DOHH2 (cell line): ENCODE data around the gene ERVK3-1.

Experiments
- H3F3A ChIP-seq: fragments of 200-600 bp; sonication (generic), shearing (Covaris generic); 2 replicates; pipeline ENCODE4 v1.6.0; 2016; ENCODE audit warnings: antibody characterized with exemption, mild to moderate bottlenecking; ENCODE audit not compliant: control insufficient read depth, insufficient read depth
- H3K27ac ChIP-seq: fragments of 200-600 bp; sonication (generic); 2 replicates; pipeline ENCODE4 v1.5.1; 2014; ENCODE audit warnings: low read depth, mild to moderate bottlenecking, low read length, moderate library complexity
- H3K27me3 ChIP-seq: fragments of 200-600 bp; sonication (generic); 2 replicates; pipeline ENCODE4 v1.6.1; 2014; ENCODE audit warnings: mild to moderate bottlenecking, low read length, mixed read lengths; ENCODE audit not compliant: control insufficient read depth
- H3K36me3 ChIP-seq: fragments of 200-600 bp; sonication (generic); 2 replicates; pipeline ENCODE4 v1.6.1; 2014; ENCODE audit warnings: mild to moderate bottlenecking, low read length, moderate library complexity, mixed read lengths; ENCODE audit not compliant: control insufficient read depth
- H3K4me1 ChIP-seq: fragments of 200-600 bp; sonication (generic); 2 replicates; pipeline ENCODE4 v1.6.1; 2014; ENCODE audit warnings: mild to moderate bottlenecking, low read length, mixed read lengths; ENCODE audit not compliant: control insufficient read depth
- H3K4me2 ChIP-seq: fragments of 200-600 bp; sonication (generic); 2 replicates; pipeline ENCODE4 v1.6.0; 2014; ENCODE audit warnings: mild to moderate bottlenecking, low read length, moderate library complexity
- H3K4me3 ChIP-seq: fragments of 200-600 bp; sonication (generic); 2 replicates; pipeline ENCODE4 v1.5.1; 2014; ENCODE audit warnings: mild to moderate bottlenecking, low read length, mixed read lengths
- H3K79me2 ChIP-seq: fragments of 200-600 bp; sonication (generic); 2 replicates; pipeline ENCODE4 v1.6.1; 2014; ENCODE audit warnings: mild to moderate bottlenecking, low read length, mixed read lengths; ENCODE audit not compliant: control insufficient read depth
- H3K9me2 ChIP-seq: fragments of 200-600 bp; sonication (generic); replicated peaks from 2 replicates; pipeline ENCODE4 v1.6.1; 2014; ENCODE audit warnings: mild to moderate bottlenecking, low read length, mixed read lengths; ENCODE audit not compliant: control insufficient read depth
- H3K9me3 ChIP-seq: fragments of 200-600 bp; sonication (generic); 2 replicates; pipeline ENCODE4 v1.6.1; 2014; ENCODE audit warnings: antibody characterized with exemption, low read length, mixed read lengths; ENCODE audit not compliant: control insufficient read depth, insufficient read depth
- H4K20me1 ChIP-seq: fragments of 200-600 bp; sonication (generic); 2 replicates; pipeline ENCODE4 v1.6.0; 2014; ENCODE audit warnings: low read depth, mild to moderate bottlenecking, antibody characterized with exemption, low read length, moderate library complexity; ENCODE audit not compliant: control insufficient read depth, insufficient read depth
- CTCF ChIP-seq: fragments of 200-600 bp; sonication (generic); IDR thresholded peaks from one replicate; pipeline ENCODE4 v1.5.1; 2014; ENCODE audit warnings: antibody characterized with exemption, mild to moderate bottlenecking, low read depth, low read length; ENCODE audit not compliant: poor library complexity, severe bottlenecking
- EZH2phosphoT487 ChIP-seq: fragments of 200-600 bp; sonication (generic); IDR thresholded peaks from 2 replicates; pipeline ENCODE4 v1.6.1; 2017; ENCODE audit warnings: borderline replicate concordance, mild to moderate bottlenecking, antibody characterized with exemption, low read length, moderate library complexity, mixed read lengths

ERVK3-1 gene

GRCh38 chr19:58311345-58311865 lies 6.2 kb downstream of the ERVK3-1 start:
- Histone ChIP-seq H4K20me1 (no peaks in the 10 kb centered on the region), H3K27me3 (no peaks in the 10 kb centered on the region), H3K9me3 (peaks cover 47% of the 10 kb centered on the region), H3K36me3 (peaks cover 83% of the 10 kb centered on the region), H3K79me2 (peaks cover 39% of the 10 kb centered on the region), H3K27ac (no peak overlapping the region), H3F3A (no peaks in the 10 kb centered on the region), H3K4me3 (no peak overlapping the region), H3K9me2 (no peaks in the 10 kb centered on the region), H3K4me1 (peaks cover under 1% of the 10 kb centered on the region), H3K4me2 (no peak overlapping the region)
- TF ChIP-seq EZH2phosphoT487 (no peak), CTCF (no peak)

DNA sequence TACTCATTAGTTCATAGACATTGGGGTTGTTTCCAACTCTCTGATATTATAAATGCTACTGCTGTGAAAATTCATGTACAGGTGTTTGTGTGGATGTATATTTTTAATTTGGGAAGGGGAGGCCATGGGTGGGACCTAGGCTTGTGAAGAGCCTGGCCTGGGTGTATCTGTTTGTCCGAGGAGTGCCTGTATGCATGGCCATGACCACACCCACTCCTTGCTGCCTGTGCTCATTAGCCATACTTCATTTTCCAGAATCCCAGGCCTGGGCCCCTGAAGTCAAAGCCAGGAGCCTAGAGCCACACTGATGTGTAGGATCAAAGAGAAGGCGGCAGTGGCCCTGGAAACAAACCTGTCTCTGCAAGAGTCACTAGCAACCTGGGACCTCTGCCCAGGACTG lies 10.4 kb downstream of the ERVK3-1 start:
- Histone ChIP-seq H3K27ac (no peak overlapping the region), H3K4me1 (no peaks in the 10 kb centered on the region)
- TF ChIP-seq CTCF (no peak), EZH2phosphoT487 (no peak)

DNA sequence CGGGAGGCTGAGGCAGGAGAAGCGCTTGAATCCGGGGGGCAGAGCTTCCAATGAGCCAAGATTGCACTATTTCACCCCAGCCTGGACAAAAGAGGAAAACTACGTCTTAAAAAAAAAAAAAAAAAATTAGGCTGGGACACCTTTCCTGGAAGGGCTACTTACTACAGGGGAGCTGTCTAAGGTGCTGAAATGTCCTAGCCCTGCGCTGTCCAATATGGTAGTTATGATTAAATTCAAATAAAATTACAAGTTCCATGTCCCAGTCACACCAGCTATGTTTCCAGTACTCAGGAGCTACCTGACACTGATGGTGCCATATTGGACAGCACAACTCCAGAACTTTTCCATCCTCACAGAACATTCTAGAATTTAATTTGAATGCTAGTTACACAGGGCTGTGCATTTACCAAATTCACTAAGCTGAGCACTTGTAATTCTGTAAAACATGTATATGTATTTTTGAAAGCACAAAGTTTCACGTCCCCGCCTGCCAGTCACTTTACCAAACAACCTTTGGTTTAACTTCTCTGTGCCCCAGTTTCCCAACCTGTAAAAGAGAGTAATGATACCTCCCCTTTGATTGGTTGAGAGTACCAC lies 12.4 kb downstream of the ERVK3-1 start:
- H3K79me2 ChIP-seq = no peaks in the 10 kb centered on the region
- no peaks in the 10 kb centered on the region for H4K20me1 ChIP-seq
- H3K27me3 ChIP-seq = no peaks in the 10 kb centered on the region
- no peaks in the 10 kb centered on the region for H3K9me2 ChIP-seq
- peaks cover 2% of the 10 kb centered on the region; the same call in 1 of the 2 replicates for H3K9me3 ChIP-seq
- no peaks in the 10 kb centered on the region for H3F3A ChIP-seq
- H3K36me3 ChIP-seq = peaks cover 29% of the 10 kb centered on the region
- no peak for TF ChIP-seq EZH2phosphoT487
- TF ChIP-seq CTCF = no peak
- no peak overlapping the region for H3K27ac ChIP-seq
- H3K4me2 ChIP-seq = no peak overlapping the region
- no peaks in the 10 kb centered on the region for H3K4me1 ChIP-seq
- H3K4me3 ChIP-seq = no peak overlapping the region

More for the DNA sequence above, 10.4 kb downstream of the ERVK3-1 start:
- Histone ChIP-seq H4K20me1 (no peaks in the 10 kb centered on the region), H3K36me3 (peaks cover 44% of the 10 kb centered on the region), H3K4me2 (no peak overlapping the region), H3K27me3 (no peaks in the 10 kb centered on the region), H3K9me2 (no peaks in the 10 kb centered on the region), H3K79me2 (peaks cover 6% of the 10 kb centered on the region), H3K9me3 (peaks cover 15% of the 10 kb centered on the region; the same call in 1 of the 2 replicates), H3F3A (no peaks in the 10 kb centered on the region), H3K4me3 (no peak overlapping the region)
